Esophagus squamous epithelium (tissue), 5 donors: ENCODE measurements around the gene FAM53B. TPM values are rescaled to one million over a fixed set of nuclear protein-coding genes. Genes with fewer than 3 reads are reported as not detected.

ENCODE experiments used
- DNase-seq: peaks from one replicate; lab custom pipeline; 2025; lab: John Stamatoyannopoulos, UW
- H3K27ac ChIP-seq, 4 donors: fragments of 200-600 bp; sonication (generic); one replicate each; pipeline ENCODE4 v1.5.1; 2016 to 2019; ENCODE audit warnings: mild to moderate bottlenecking in 1 of 4
- H3K27me3 ChIP-seq, 4 donors: fragments of 200-600 bp; sonication (generic); 1 replicate in 3 of 4; 2 replicates in 1 of 4; pipeline versions ENCODE4 v1.5.1 to v1.6.0; 2017 to 2021; ENCODE audit warnings: antibody characterized with exemption in 1 of 4
- H3K36me3 ChIP-seq, 3 donors: fragments of 200-600 bp; sonication (generic); one replicate each; pipeline ENCODE4 v1.5.1; 2016 to 2019
- H3K4me1 ChIP-seq, 3 donors: fragments of 200-600 bp; sonication (generic); one replicate each; pipeline ENCODE4 v1.5.1; 2017 to 2019
- H3K4me3 ChIP-seq, 4 donors: fragments of 200-600 bp; sonication (generic); 1 replicate in 3 of 4; 2 replicates in 1 of 4; pipeline ENCODE4 v1.5.1; 2016 to 2019; ENCODE audit warnings: mild to moderate bottlenecking in 2 of 4, moderate library complexity in 1 of 4
- H3K9me3 ChIP-seq, 3 donors: fragments of 200-600 bp; sonication (generic); one replicate each; pipeline ENCODE4 v1.5.1; 2016 to 2019
- POLR2A ChIP-seq, 4 donors: fragments of 450-650 bp; IDR thresholded peaks; one replicate each; pipeline ENCODE4 v1.6.1; 2017; ENCODE audit warnings: antibody characterized with exemption in 4 of 4, mild to moderate bottlenecking in 4 of 4, moderate library complexity in 3 of 4
- WGBS, 2 donors: methylation state at CpG; one replicate each; pipeline ENCODE4 v1.1.5; 2018; 5-methylcytosine and 5-hydroxymethylcytosine counted together
- intact Hi-C: fragments of 100-400 bp; cut with DNase I; formaldehyde crosslinking; loops from one replicate; pipeline ENCODE4 v1.15.0; 2022
- total RNA-seq, 4 donors: library from RNA; depleted of rRNA; stranded (reverse); fragments of >200 nt; gene quantifications; one replicate each; pipeline ENCODE4 v1.1.0, GENCODE V29; 2016
- TF ChIP-seq, protein P1 (sequence below), 6 experiments: fragments of 450-650 bp in 4 of 6; fragments of 200-600 bp in 2 of 6; sonication (generic) in 2 of 6; IDR thresholded peaks; one replicate each; pipeline ENCODE4 v1.5.1; 2016 to 2019; ENCODE audit warnings: antibody characterized with exemption in 6 of 6, mild to moderate bottlenecking in 4 of 6, moderate library complexity in 4 of 6
- donor health status: DM: yes; HTN: yes; CAD: no.

The FAM53B gene
- total RNA-seq, 4 donors from 2014 or later, result 27.4 to 54.2 (median 31.5) TPM

DNA sequence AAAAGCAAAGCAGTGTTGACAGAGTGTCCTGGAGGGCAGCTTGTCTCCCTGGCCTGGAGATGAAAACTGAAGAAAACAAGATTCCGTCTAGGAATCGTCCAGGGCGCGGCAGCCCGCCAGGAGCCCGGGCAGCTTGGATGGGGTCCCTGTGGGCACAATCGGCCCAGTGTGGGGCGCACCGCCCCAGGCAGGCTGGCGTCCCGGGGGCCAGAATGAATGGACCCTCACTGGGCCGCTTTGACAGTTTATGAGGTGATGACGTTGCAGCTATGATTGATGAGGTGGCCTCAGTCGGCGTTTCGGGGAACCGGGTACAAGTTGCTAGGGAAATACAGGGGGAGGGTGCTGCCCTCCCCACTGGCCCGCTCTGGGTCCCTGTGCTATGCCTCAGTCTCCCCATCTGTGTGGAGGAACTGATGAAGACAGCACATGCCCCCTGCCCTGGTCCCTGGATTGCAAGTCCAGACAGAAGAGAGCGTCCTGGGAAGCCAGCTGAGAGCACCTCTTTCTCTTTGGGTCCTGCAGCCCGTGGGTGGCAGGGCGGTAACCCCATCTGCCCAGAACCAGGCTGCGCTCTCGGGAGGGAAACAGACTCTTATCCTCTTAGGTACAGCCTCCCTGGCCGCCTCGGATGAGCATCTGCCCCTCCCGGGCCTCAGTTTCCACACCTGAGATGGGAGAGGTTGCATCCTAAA, 151.3 kb downstream of the FAM53B start:
- 92 to 95% methylated on average over 2 to 19 of the region's 26 CpGs for WGBS, 2 donors
- TF ChIP-seq POLR2A (IDR thresholded peaks at IDR 0.05), result no peak
- TF ChIP-seq, protein P1, sequence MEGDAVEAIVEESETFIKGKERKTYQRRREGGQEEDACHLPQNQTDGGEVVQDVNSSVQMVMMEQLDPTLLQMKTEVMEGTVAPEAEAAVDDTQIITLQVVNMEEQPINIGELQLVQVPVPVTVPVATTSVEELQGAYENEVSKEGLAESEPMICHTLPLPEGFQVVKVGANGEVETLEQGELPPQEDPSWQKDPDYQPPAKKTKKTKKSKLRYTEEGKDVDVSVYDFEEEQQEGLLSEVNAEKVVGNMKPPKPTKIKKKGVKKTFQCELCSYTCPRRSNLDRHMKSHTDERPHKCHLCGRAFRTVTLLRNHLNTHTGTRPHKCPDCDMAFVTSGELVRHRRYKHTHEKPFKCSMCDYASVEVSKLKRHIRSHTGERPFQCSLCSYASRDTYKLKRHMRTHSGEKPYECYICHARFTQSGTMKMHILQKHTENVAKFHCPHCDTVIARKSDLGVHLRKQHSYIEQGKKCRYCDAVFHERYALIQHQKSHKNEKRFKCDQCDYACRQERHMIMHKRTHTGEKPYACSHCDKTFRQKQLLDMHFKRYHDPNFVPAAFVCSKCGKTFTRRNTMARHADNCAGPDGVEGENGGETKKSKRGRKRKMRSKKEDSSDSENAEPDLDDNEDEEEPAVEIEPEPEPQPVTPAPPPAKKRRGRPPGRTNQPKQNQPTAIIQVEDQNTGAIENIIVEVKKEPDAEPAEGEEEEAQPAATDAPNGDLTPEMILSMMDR (IDR thresholded peaks at IDR 0.05), result no peak
- H3K4me1 ChIP-seq, result peaks cover 12 to 29% (median 17%) of the 10 kb centered on the region in 3 donors
- no peak overlapping the region for H3K4me3 ChIP-seq
- H3K9me3 ChIP-seq, result no peaks in the 10 kb centered on the region
- no peak overlapping the region for H3K27ac ChIP-seq
- no peak for DNase-seq
- intact Hi-C loops, result no loop called here
- H3K27me3 ChIP-seq, result no peaks in the 10 kb centered on the region
- no peaks in the 10 kb centered on the region for H3K36me3 ChIP-seq

GRCh38 chr10:124592101-124592500, 152.1 kb downstream of the FAM53B start:
- no peak for DNase-seq
- no peaks in the 10 kb centered on the region for H3K9me3 ChIP-seq
- intact Hi-C loops, result no loop called here
- TF ChIP-seq POLR2A (IDR thresholded peaks at IDR 0.05), result no peak
- TF ChIP-seq, protein P1 (IDR thresholded peaks at IDR 0.05), result no peak
- H3K36me3 ChIP-seq, result no peaks in the 10 kb centered on the region
- no peak overlapping the region for H3K27ac ChIP-seq
- H3K4me1 ChIP-seq, result peaks cover 12 to 37% (median 17%) of the 10 kb centered on the region in 3 donors
- H3K4me3 ChIP-seq, result no peak overlapping the region
- WGBS, 2 donors, result 74 to 85% methylated on average over 3 to 7 of the region's 7 CpGs
- H3K27me3 ChIP-seq, result no peaks in the 10 kb centered on the region

DNA sequence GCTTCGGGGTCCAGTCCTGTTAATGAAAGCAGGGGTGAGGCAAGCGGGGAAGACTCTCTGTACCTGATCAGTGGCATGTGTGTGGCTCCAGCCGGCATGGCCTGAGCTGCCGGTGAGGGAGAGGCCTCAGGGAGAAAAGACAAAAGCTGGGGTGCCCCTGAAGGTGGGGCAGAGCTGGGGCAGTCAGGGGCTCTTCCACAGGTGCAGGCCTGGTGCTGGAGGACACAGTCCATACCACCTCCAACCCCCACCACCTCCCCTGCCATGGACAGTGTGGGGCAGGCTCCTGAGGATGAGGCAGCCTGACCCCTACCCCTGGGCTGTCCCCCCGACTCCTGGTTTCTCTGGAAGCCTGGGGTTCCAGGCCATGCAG, 153.1 kb downstream of the FAM53B start:
- WGBS, 2 donors, result 80 to 100% methylated on average over 1 of the region's 5 CpGs
- Histone ChIP-seq H3K9me3 (no peaks in the 10 kb centered on the region), H3K4me3 (no peak overlapping the region), H3K4me1 (peaks cover 12 to 37% (median 17%) of the 10 kb centered on the region in 3 donors), H3K27me3 (no peaks in the 10 kb centered on the region), H3K36me3 (no peaks in the 10 kb centered on the region), H3K27ac (no peak overlapping the region)
- TF ChIP-seq POLR2A (IDR thresholded peaks at IDR 0.05), result no peak
- TF ChIP-seq, protein P1 (IDR thresholded peaks at IDR 0.05), result no peak
- intact Hi-C loops, result no loop called here
- no peak for DNase-seq

GRCh38 chr10:124590216-124591122, 153.7 kb downstream of the FAM53B start:
- 72 to 91% methylated on average over 8 to 11 of the region's 23 CpGs for WGBS, 2 donors
- Histone ChIP-seq H3K27me3 (no peaks in the 10 kb centered on the region), H3K4me1 (peaks cover 12 to 37% (median 17%) of the 10 kb centered on the region in 3 donors), H3K27ac (no peak overlapping the region), H3K36me3 (no peaks in the 10 kb centered on the region), H3K9me3 (no peaks in the 10 kb centered on the region), H3K4me3 (no peak overlapping the region)
- TF ChIP-seq POLR2A (IDR thresholded peaks at IDR 0.05), result no peak
- TF ChIP-seq, protein P1 (IDR thresholded peaks at IDR 0.05), result no peak
- intact Hi-C loops, result no loop called here
- no peak for DNase-seq
